ENCODE measurements around the gene TSPAN1.

The TSPAN1 gene

DNA sequence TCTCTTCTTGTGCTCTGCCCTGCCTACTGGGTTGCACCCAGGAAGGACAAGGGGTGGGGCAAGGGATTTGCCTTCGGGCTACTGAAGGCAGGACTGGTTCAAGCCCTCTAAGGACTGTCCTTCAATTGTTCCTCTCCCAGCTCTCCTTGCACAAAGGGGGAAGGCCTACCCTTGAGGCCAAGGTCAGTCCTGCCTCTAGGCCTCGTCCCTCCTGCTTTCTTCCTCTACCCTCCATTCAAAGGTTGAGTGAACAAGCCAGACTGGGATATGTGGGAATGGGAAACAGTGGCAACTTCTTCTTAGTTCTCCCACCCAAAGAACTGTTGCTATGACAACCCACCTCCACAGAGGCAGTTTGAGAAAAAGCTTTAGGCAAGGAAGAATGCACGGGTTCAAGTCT, 30.9 kb downstream of the TSPAN1 start:
- TF ChIP-seq MYC (IDR thresholded peaks at IDR 0.05; ENCODE audit: low read depth, low read length), result no peak
- TF ChIP-seq, protein P1, sequence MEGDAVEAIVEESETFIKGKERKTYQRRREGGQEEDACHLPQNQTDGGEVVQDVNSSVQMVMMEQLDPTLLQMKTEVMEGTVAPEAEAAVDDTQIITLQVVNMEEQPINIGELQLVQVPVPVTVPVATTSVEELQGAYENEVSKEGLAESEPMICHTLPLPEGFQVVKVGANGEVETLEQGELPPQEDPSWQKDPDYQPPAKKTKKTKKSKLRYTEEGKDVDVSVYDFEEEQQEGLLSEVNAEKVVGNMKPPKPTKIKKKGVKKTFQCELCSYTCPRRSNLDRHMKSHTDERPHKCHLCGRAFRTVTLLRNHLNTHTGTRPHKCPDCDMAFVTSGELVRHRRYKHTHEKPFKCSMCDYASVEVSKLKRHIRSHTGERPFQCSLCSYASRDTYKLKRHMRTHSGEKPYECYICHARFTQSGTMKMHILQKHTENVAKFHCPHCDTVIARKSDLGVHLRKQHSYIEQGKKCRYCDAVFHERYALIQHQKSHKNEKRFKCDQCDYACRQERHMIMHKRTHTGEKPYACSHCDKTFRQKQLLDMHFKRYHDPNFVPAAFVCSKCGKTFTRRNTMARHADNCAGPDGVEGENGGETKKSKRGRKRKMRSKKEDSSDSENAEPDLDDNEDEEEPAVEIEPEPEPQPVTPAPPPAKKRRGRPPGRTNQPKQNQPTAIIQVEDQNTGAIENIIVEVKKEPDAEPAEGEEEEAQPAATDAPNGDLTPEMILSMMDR (IDR thresholded peaks at IDR 0.05; ENCODE audit: low read depth, low read length), result no peak
- TF ChIP-seq POLR2A (IDR thresholded peaks at IDR 0.05; ENCODE audit: extremely low read depth, insufficient read length), result no peak
- TF ChIP-seq, protein P2, sequence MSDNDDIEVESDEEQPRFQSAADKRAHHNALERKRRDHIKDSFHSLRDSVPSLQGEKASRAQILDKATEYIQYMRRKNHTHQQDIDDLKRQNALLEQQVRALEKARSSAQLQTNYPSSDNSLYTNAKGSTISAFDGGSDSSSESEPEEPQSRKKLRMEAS (IDR thresholded peaks at IDR 0.05; ENCODE audit: low read depth, low read length), result no peak
- DNase-seq (ENCODE audit: low read depth), result no peak

GRCh38 chr1:46206399-46206798, 31.5 kb downstream of the TSPAN1 start:
- no peak for DNase-seq (ENCODE audit: low read depth)
- TF ChIP-seq MYC (IDR thresholded peaks at IDR 0.05; ENCODE audit: low read depth, low read length) (no peak), POLR2A (IDR thresholded peaks at IDR 0.05; ENCODE audit: extremely low read depth, insufficient read length) (no peak)
- TF ChIP-seq, protein P2 (IDR thresholded peaks at IDR 0.05; ENCODE audit: low read depth, low read length), result no peak
- TF ChIP-seq, protein P1 (IDR thresholded peaks at IDR 0.05; ENCODE audit: low read depth, low read length), result no peak
- H3K4me3 ChIP-seq (ENCODE audit: low read depth, low read length), result no peak overlapping the region

More for the DNA sequence above, 30.9 kb downstream of the TSPAN1 start:
- no peak overlapping the region for H3K4me3 ChIP-seq (ENCODE audit: low read depth, low read length)

DNA sequence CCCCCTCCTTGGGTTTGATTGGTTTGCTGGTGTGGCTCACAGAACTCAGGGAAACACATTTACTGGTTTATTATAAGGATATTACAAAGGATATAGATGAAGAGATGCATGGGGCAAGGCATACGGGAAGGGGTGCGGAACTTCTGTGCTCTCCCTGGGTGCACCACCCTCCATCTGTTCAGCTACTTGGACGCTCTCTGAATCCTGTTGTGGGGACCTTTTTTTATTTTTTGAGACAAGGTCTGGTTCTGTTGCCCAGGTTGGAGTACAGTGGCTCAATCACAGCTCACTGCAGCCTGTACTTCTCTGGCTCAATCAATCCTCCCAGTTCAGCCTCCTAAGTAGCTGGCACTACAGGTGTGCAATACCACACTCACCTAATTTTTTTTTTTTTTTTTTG, 35.7 kb downstream of the TSPAN1 start:
- no peak overlapping the region for H3K4me3 ChIP-seq (ENCODE audit: low read depth, low read length)
- TF ChIP-seq MYC (IDR thresholded peaks at IDR 0.05; ENCODE audit: low read depth, low read length) (no peak), POLR2A (IDR thresholded peaks at IDR 0.05; ENCODE audit: extremely low read depth, insufficient read length) (no peak)
- TF ChIP-seq, protein P1 (IDR thresholded peaks at IDR 0.05; ENCODE audit: low read depth, low read length), result no peak
- TF ChIP-seq, protein P2 (IDR thresholded peaks at IDR 0.05; ENCODE audit: low read depth, low read length), result no peak
- no peak for DNase-seq (ENCODE audit: low read depth)

DNA sequence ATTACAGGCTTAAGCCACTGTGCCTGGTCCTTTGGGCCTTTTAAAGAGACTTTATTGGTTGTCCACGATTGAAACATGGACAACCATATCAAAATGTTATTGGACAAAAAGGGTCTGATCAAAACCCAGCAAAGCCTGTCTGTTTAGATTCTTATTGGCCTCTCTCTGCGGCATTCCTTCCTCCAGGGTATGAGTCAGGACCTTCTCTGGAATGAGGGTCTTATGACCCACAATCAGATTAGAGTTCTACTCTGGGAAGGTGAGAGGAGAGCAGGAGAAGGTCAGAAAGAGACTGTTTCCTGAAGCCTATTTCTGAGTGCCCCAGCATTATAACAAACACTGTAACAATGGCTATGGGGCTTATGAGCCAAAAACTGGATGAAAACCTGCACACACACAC, 36.2 kb downstream of the TSPAN1 start:
- no peak for DNase-seq (ENCODE audit: low read depth)
- no peak for TF ChIP-seq MYC (IDR thresholded peaks at IDR 0.05; ENCODE audit: low read depth, low read length)
- TF ChIP-seq, protein P2 (IDR thresholded peaks at IDR 0.05; ENCODE audit: low read depth, low read length), result no peak

GRCh38 chr1:46215504-46215903, 40.6 kb downstream of the TSPAN1 start:
- H3K4me3 ChIP-seq (ENCODE audit: low read depth, low read length), result no peak overlapping the region
- no peak for TF ChIP-seq MYC (IDR thresholded peaks at IDR 0.05; ENCODE audit: low read depth, low read length)
- DNase-seq (ENCODE audit: low read depth), result no peak

More for the DNA sequence above, 36.2 kb downstream of the TSPAN1 start:
- no peak overlapping the region for H3K4me3 ChIP-seq (ENCODE audit: low read depth, low read length)

GRCh38 chr1:46218443-46218842, 43.6 kb downstream of the TSPAN1 start:
- TF ChIP-seq, protein P1 (IDR thresholded peaks at IDR 0.05; ENCODE audit: low read depth, low read length), result no peak
- no peak for DNase-seq (ENCODE audit: low read depth)
- no peak overlapping the region for H3K4me3 ChIP-seq (ENCODE audit: low read depth, low read length)

Data from NB4 (cell line).